ENCODE measurements around the gene MILR1. TPM values are rescaled to one million over a fixed set of nuclear protein-coding genes. Genes with fewer than 3 reads are reported as not detected.

The MILR1 gene
- total RNA-seq, 1 experiment from 2014 or later: 3.8 TPM

DNA sequence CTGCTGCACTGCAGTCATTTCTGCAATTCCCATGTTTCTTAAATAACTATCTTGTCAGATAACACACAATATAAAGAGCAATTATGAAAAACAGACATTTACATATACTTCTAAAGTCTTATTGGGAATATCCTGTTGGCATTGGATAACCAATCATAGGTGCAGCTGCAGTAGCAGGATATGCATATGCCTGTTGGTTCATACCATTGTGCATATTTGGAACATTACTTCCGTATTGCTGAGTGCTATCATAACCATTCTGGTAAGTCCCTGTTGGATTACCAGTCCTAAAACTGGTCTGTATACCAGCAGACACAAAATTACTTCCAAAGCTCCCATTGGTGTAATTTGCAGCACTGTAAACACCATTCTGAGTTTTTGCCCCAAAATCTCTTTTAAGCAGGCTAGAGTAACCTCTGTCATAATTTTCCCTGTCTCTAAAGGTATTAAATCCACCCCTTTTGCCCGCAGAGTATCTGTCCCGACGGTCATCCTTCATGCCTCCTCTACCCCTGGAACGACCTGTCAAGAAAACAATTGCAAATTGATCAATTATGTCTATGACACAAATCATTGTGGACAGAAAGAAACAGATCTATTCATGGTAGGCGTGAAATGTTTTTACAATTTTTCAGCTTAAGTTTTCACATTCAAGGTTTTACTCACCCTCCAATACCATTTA lies 51.0 kb downstream of the MILR1 start:
- ATAC-seq (no peak), DNase-seq (ENCODE audit: low read depth, low spot score) (no peak)
- Histone ChIP-seq H3K4me1 (ENCODE audit: control insufficient read depth in 1 of 2, insufficient read depth in 2 of 2, low read length in 2 of 2) (peaks cover 18 to 69% of the 10 kb centered on the region in 2 experiments), H3K27me3 (ENCODE audit: insufficient read depth, low read length) (no peaks in the 10 kb centered on the region), H3K9ac (ENCODE audit: low read length) (no peak overlapping the region), H3K9me2 (ENCODE audit: insufficient read depth) (no peaks in the 10 kb centered on the region), H3K9me3 (ENCODE audit: control insufficient read depth in 1 of 2, insufficient read depth in 1 of 2, low read depth in 1 of 2, low read length in 2 of 2) (no peaks in the 10 kb centered on the region), H3K27ac (ENCODE audit: low read depth, low read length) (no peak overlapping the region), H3K36me3 (ENCODE audit: control insufficient read depth in 1 of 2, insufficient read depth in 2 of 2, low read length in 2 of 2) (peaks cover 55 to 58% of the 10 kb centered on the region in 2 experiments), H2AFZ (ENCODE audit: low read depth, low read length, poor library complexity, severe bottlenecking) (no peak overlapping the region), H3K4me3 (replicated peaks in 1 of 2; ENCODE audit: low read depth in 1 of 2, low read length in 2 of 2) (no peak overlapping the region), H3K79me2 (ENCODE audit: insufficient read depth, low read length) (peaks cover 79% of the 10 kb centered on the region), H4K20me1 (ENCODE audit: insufficient read depth) (peaks cover 64% of the 10 kb centered on the region; the same call in 1 of the 2 replicates), H3K4me2 (ENCODE audit: low read length) (no peak overlapping the region)
- TF ChIP-seq ZBTB33 (IDR thresholded peaks at IDR 0.05; ENCODE audit: extremely low read depth, insufficient replicate concordance, low read length): no peak
- peak; percentile 23; the same call in 1 of the 2 replicates for TF ChIP-seq POLR2AphosphoS5 (IDR thresholded peaks at IDR 0.05; ENCODE audit: low read depth, low read length)
- ChIA-PET RAD21 (ENCODE audit: low non-redundant PET in 1 of 2, low total read pairs in 2 of 2, uncharacterized antibody in 2 of 2, unreplicated experiment in 2 of 2) (no interaction called here), POLR2A (no interaction called here), CTCF (interaction anchor here (1.2 to 4.5 kb wide), 3 partner anchors 9 to 274 kb away, joined by 3 to 68 read pairs (median 3); no protein-coding TSS in a partner anchor)
- no TSS peak for BruUV-seq (replicated peaks)
- intact Hi-C loops (cut with micrococcal nuclease): loop anchor here (5.0 to 10.0 kb wide), 2 partner anchors 162 to 355 kb away; partner anchors contain the start of gene SMURF2

- H3K4me2 ChIP-seq (ENCODE audit: low read length): no peak overlapping the region
- POLR2A ChIA-PET: no interaction called here
- intact Hi-C loops (cut with micrococcal nuclease): no loop called here
- peaks cover 79% of the 10 kb centered on the region for H3K79me2 ChIP-seq (ENCODE audit: insufficient read depth, low read length)
- no peak for DNase-seq (ENCODE audit: low read depth, low spot score)
- peaks cover 58 to 60% of the 10 kb centered on the region in 2 experiments for H3K36me3 ChIP-seq (ENCODE audit: control insufficient read depth in 1 of 2, insufficient read depth in 2 of 2, low read length in 2 of 2)
- no peak overlapping the region for H2AFZ ChIP-seq (ENCODE audit: low read depth, low read length, poor library complexity, severe bottlenecking)
- CTCF ChIA-PET: interaction anchor here (1.3 to 4.5 kb wide), 2 partner anchors 9 to 80 kb away, joined by 3 to 68 read pairs; no protein-coding TSS in a partner anchor
- TF ChIP-seq YY1 (IDR thresholded peaks at IDR 0.05; ENCODE audit: extremely low read depth, insufficient replicate concordance, low read depth, low read length) (no peak), EGR1 (IDR thresholded peaks at IDR 0.05; ENCODE audit: low read depth) (no peak), ZNF274 (IDR thresholded peaks at IDR 0.05; ENCODE audit: low read depth, low read length) (no peak), CTCF (IDR thresholded peaks at IDR 0.05 in 2 of 3, conservative IDR thresholded peaks at IDR 0.05 in 1 of 3; ENCODE audit: borderline replicate concordance in 1 of 3, insufficient read depth in 1 of 3, low read depth in 2 of 3, low read length in 2 of 3) (no peak), FOSL1 (IDR thresholded peaks at IDR 0.05; ENCODE audit: low read depth) (no peak), SRF (IDR thresholded peaks at IDR 0.05; ENCODE audit: low read depth) (no peak), SIN3A (IDR thresholded peaks at IDR 0.05; ENCODE audit: low read depth) (no peak), CEBPB (IDR thresholded peaks at IDR 0.05; ENCODE audit: low read depth) (no peak), SP1 (IDR thresholded peaks at IDR 0.05; ENCODE audit: low read depth) (no peak), TCF7L2 (IDR thresholded peaks at IDR 0.05; ENCODE audit: borderline replicate concordance, extremely low read depth, insufficient read depth, insufficient read length) (no peak), ZFX (IDR thresholded peaks at IDR 0.05) (no peak)
- no peaks in the 10 kb centered on the region for H3K9me3 ChIP-seq (ENCODE audit: control insufficient read depth in 1 of 2, insufficient read depth in 1 of 2, low read depth in 1 of 2, low read length in 2 of 2)
- no peaks in the 10 kb centered on the region for H3K27me3 ChIP-seq (ENCODE audit: insufficient read depth, low read length)
- no TSS peak for BruUV-seq (replicated peaks)
- peaks cover 68% of the 10 kb centered on the region; the same call in 1 of the 2 replicates for H4K20me1 ChIP-seq (ENCODE audit: insufficient read depth)
- H3K27ac ChIP-seq (ENCODE audit: low read depth, low read length): no peak overlapping the region
- ATAC-seq: no peak
- RAD21 ChIA-PET (ENCODE audit: low non-redundant PET in 1 of 2, low total read pairs in 2 of 2, uncharacterized antibody in 2 of 2, unreplicated experiment in 2 of 2): no interaction called here
- H3K4me3 ChIP-seq (replicated peaks in 1 of 2; ENCODE audit: low read depth in 1 of 2, low read length in 2 of 2): no peak overlapping the region
- no peaks in the 10 kb centered on the region for H3K9me2 ChIP-seq (ENCODE audit: insufficient read depth)
- no peak overlapping the region for H3K9ac ChIP-seq (ENCODE audit: low read length)
- H3K4me1 ChIP-seq (ENCODE audit: control insufficient read depth in 1 of 2, insufficient read depth in 2 of 2, low read length in 2 of 2): peaks cover 18 to 70% of the 10 kb centered on the region in 2 experiments
Measured at GRCh38 chr17:64500487-64500859, 51.6 kb downstream of the MILR1 start.

All from HCT116 (cell line).